Measurements from ENCODE around the gene SNX30.

GRCh38 chr9:112921549-112921948, 171.0 kb downstream of the SNX30 start:
- peak; percentile 56 for TF ChIP-seq CTCF (IDR thresholded peaks at IDR 0.05; ENCODE audit: poor library complexity)
- no peak for TF ChIP-seq EZH2 (IDR thresholded peaks at IDR 0.05; ENCODE audit: borderline replicate concordance)

Measured in hepatocyte (in vitro differentiated cells).